HG03196 (cell line): ENCODE data around the gene PLA2G12B.

ENCODE experiments used
- ATAC-seq: cut with Tn5 transposase; IDR thresholded peaks from one replicate; pipeline ENCODE4 v1.9.1; 2021; ENCODE audit not compliant: unreplicated experiment

Gene PLA2G12B

DNA sequence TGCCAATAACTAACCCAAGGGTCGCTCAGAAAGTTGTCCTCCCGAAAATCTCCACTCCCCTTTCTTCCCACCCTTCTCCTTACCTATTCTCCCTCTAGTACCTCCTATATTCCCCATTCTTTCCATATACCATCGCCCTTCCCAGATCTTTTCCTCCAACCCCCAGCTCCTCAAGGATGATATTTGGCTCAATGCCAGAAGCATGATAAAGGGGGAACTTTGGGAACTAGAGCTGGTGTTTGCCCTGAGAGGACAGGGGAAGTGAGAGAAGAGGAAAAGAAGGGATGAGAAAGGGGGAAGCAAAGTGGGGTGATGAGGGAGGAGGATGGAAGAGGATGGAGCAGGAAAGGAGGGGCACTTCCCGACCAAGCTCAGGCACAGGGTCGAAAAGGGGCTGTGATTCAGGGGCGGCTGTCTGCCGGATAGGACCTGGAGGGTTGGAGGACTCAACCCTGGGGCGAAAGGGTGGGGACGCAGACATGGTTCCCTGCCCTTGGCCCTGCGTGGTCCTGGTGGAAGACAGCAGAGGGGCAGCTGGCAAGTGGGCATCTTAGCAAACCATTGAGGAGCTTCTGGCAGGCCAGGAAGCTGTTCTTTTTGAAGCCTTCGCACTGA is 59.3 kb downstream of the PLA2G12B start:
- no peak for ATAC-seq

DNA sequence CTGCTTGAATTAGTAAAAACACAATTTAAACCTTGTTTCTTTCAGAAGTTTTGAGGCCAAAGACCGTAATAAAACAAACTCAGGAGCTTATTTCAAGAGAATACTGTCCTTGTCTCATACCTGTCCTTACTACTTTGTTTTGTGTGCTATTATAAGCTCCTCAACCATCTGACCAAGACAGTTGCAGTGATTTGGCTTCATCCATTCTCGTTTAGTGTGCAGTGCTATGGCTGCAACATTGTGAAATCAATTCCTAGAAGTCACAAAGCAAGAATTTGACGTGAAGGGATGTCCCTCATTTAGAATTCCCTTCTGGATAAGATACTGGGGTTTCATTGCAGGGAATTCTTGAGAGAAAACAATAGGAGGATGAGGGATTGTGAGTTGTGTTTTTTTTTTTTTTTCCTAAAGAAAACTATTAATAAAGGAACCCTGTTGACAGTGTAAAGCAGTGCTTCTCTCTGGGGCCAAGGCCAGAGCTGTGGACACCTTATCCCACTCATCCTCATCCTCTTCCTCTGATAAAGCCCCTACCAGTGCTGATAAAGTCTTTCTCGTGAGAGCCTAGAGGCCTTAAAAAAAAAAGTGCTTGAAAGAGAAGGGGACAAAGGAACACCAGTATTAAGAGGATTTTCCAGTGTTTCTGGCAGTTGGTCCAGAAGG is 61.3 kb downstream of the PLA2G12B start, which contains the start of gene OIT3:
Gene OIT3, plus strand, starts transcription at position 604 of the 663 bp plus-strand sequence. CDS start 60 bp downstream, outside the sequence.
- ATAC-seq: no peak

DNA sequence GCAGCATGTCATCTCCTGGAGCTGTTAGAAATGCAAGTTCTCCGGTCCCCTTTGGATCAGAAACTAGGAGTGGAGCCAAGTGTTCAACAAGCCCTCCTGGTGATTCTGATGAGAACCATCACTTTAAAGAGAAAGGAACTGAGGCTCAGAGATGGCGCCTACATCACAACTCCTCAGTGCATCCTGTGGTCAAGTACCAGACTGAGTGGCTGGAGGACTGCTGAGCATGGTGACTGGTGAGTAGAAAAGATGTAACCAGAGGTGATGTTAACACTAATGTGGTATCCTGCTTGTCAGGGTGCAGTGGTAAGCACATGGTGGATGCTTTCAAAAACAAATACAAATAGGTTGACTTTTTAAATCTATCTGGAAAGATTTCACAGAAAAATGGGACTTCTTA is 64.5 kb downstream of the PLA2G12B start:
- no peak for ATAC-seq

DNA sequence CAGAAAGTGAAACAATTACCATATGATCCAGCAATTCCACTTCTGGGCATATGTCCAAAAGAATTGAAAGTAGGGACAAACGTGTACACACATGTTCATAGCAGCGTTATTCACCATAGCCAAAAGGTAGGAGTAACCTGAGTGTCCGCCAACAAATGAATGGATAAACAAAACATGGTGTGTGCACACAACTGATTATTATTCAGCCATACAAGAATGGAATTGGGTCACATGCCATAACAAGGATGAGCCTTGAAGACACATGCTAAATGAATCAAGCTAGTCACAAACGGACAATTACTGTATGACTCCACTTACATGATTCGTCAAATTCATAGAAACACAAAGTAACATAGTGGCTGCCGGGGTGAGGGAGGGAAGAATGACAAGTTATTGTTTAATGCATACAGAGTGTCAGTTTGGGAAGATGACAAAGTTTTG is 65.2 kb downstream of the PLA2G12B start:
- ATAC-seq: no peak

GRCh38 chr10:72888151-72888638 is 66.4 kb downstream of the PLA2G12B start:
- no peak for ATAC-seq

DNA sequence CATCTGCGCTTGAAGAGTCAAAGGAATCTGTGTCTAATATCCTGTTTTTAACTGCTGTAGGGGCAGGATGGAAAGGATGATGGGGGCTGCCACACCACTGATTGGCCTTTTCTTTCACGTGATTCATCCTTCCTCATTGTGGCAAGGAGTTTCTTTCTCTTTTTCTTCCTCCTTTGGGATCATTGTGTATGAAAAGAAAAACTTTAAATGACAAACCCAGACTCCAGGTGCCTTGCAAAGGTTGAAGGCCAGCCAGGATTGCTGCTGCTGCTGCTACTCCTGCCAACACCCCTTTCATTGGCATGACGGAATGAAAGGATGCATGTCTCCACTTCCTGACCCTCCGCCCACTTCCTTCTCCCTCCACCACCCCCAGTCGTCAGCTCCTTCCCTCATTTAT is 67.6 kb downstream of the PLA2G12B start:
- no peak for ATAC-seq

- no peak for ATAC-seq
Observed at GRCh38 chr10:72886621-72887020, 68.0 kb downstream of the PLA2G12B start.

- no peak for ATAC-seq
Observed at GRCh38 chr10:72885953-72886352, 68.7 kb downstream of the PLA2G12B start.
